NCI-H2196 (cell line): Measurements from ENCODE around the gene PDAP1.

Source experiments
- DNase-seq: peaks from one replicate; lab custom pipeline; 2025; ENCODE audit not compliant: unreplicated experiment; lab: John Stamatoyannopoulos, UW

Gene PDAP1

DNA sequence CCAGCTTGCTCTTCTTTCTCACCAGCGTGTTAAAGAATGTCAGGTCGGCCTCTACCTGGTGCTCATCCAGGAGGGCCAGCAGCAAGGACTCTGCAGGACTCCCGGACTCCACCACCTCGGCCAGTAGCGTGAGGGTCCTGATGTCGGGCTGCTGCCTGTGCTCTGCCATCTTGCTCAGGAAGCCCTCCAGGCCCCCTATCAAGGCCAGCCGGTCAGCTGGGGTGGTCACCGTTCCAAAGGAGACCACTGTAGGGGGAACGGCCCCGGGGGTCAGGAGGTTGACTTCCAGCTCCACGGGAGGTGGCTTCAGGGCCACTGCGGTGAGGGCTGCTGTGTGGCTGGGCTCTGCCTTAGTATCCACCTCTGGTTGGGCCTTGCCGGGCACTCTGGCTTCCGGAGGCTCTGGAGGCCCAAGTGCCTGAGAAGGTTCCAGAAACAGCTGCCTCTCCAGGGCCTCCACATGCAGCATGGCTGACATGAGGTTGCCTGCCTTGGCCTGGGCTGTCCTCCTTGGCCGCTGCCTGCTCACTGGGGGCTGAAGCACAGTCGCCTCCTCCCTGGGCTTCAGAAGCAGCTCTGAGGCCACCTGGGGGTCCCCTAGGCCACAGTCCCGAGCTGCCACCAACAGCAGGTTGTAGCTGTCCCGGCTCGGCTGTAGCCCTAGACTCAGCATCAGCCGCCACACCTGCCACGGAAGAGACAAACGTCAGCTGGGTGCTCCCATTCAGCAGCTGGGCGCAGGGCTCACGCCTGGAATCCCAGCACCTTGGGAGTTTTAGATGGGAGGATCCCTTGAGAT, 16.7 kb upstream of the PDAP1 start:
- no peak for DNase-seq

DNA sequence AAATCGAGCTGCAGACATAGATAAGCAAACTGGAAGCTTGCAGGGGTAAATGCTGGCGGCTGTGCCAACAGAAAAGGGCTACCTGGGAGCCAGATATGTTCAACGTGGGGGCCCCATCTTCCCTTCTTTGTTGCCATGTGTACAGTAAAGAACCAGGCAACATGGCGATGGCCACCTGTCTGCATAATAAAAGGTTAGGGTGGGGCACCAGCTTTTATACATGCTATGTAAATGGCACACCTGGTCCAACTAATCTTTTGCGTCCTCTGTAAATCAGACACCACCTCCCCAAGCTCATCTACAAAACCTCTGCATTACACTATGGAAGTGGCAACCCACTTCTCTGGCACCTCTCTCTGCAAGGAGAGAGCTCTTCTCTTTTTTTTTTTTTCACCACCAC, 14.2 kb upstream of the PDAP1 start:
- no peak for DNase-seq

DNA sequence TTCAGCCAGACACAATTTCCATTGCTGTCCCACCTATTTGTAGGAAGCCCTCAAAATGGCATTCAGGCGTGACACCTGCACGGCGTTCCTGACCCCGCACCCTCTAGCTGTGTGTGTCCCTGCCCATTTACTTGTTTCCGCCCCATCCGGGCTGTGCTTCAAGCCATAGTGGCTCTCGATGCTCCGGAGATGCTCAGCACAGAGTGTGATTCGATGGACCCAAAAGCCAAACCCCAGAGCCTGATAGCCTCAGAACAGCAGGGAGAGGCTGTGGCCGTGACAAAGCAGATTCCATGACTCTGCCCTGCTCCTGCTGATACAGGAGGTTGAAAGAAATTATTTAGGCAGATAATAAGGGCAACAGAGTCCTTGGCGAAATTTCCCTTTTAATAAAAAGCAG, 13.8 kb upstream of the PDAP1 start:
- DNase-seq, result no peak

DNA sequence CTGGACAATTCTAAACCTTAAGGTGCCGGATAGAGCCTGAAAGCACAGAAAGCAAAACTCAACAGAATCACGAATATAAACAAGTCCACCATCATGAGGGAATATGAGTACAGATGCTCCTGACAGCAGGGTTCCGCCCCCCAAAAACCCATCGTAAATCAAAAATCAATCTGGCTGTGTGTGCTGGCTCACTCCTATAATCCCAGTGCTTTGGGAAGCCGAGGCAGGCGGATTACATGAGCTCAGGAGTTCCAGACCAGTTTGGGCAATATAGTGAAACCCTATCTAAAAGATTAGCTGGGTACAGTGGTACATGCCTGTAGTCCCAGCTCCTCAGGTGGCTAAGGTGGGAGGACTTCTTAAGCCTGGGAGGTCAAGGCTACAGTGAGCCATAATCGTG, 12.6 kb upstream of the PDAP1 start:
- no peak for DNase-seq

DNA sequence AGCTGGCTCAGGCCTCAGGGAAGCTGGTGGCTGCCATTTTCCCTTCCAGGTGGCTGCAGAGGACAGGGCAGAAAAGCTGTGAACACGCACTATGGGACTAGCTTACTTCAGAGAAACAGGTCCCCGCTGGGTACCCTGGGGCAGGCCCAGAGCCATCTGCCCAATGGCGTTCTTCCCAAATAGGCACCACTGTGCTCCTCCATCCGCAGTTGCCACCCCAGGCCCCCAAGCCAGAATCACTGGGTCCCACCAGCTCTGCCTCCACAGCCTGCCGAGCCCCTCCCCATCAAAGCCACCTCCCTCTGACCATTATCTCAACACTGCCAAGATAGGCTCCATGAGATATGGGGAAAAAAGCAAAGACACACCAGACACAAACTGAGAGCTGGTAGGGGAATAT, 11.8 kb upstream of the PDAP1 start:
- DNase-seq, result no peak

DNA sequence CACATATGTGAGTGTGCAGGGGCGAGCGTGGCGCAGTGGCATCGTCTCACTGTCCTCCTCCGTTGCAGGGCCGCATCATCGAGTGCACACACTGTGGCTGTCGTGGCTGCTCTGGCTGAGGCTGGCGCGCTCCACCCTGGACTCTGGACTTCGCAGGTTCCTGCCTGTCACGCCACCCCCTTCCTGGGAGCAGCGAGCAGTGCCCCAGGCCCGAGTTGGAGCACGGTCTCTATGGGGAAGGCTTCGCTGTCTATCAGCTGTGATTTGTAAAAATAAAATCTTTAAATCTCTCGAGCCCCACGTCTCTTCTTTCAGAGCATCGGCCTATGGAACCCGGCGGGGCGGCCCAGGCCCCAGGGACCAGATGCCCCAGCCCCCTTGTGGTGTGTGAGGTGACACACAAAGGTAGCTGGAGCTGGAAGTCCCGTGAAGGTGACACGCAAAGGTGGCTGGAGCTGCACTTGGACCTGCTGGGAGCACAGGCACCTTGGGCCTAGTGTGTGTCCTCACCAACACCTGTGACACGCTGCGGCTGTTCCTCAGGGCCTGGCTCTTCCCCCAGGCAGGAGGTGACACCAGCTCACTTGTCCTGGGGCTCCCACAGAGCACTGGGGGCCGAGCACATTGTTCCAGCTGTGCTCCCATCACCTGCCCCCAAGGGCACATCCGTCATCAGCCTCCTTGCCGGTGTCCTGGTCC, 11.1 kb upstream of the PDAP1 start:
- DNase-seq, result no peak

DNA sequence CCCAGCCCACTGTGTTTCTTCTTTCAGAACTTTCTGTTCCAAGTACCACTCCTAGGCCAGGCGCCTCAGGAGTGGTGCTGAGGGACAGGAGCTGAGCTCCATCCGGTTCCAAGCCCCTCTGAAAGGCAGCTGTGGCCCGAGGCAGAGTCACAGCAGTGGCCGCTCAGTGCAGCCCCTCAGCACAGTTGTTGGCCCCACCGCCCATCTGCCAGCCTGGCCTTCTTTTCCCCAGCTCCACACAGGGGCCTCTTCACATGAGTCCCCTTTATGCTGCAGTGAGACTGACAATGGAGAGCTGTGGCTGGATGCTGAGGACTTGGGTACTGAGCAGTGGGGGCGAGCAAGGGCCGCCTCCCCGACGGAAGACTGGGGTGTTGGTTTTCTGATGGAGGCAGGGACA, 9.9 kb upstream of the PDAP1 start:
- DNase-seq, result no peak

DNA sequence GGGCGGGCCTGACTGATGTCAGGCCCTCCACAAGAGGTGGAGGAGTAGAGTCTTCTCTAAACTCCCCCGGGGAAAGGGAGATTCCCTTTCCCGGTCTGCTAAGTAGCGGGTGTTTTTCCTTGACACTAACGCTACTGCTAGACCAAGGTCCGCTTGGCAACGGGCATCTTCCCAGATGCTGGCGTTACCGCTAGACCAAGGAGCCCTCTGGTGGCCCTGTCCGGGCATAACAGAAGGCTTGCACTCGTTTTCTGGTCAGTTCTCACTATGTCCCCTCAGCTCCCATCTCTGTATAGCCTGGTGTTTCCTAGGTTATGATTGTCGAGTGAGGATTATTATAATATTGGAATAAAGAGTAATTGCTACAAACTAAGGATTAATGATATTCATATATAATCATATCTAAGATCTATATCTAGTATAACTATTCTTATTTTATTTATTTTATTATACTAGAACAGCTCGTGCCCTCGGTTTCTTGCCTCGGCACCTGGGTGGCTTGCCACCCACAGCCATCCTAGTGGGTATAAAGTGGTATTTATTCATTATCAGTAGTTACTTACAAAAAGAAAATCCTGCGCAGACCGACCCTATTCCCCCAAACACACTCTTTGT, 7.2 kb upstream of the PDAP1 start:
- DNase-seq, result peak; percentile 25

DNA sequence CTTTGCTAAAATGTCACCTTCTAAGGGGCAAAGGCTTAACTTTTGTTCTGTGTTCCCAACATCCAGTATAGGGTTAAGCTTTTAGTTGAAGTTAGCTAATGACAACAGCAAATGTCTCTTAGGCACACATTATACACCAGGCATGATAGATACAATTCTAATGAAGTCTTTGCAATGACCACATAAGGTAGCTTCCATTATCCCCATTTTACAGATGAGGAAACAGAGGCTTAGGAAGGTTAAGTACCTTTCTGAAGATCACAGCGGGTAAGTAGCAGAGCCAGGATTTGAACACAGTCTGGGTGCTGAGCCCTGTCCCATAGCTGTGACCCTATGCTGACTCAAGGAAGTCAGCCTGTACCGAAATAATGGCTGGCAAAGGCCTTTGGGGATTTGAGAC, 2.2 kb upstream of the PDAP1 start:
- no peak for DNase-seq

DNA sequence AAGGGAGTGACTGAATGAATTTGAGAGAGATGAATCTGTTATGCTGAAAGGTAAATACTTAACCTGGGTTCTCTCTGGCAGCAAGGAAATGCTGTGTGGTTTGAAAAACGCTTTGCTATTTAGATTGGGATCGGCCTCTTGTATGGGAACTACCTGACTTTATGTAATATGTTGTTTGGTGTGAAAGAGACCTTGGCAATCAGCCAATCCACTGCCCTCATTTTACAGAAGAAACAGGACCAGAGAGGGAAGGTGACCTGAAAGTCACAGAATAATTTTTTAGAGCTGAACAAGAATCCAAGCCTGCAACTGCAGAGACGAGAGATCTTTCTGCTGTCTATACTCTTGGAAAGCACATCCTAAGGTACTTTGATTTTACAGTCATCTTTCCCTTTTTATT, 1.4 kb upstream of the PDAP1 start:
- DNase-seq, result no peak

DNA sequence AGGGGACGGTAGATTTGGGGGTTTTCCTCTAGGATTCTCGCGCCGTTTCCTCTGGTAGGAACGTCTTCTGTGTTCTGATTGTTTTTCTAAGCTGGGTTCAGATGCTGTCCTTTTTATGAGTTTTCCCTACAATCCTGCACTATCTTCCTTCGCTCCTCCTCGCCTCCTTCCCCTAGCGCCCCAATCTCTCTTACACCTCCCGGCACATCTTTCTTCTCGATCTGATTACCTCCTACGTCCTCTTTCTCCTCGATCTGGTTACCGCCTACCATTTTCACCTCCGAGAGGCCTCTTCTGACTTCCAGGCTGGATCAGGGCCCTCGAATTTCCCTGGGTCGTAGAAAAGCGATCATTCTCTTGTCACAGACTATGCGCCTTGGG, 785 bp upstream of the PDAP1 start:
- DNase-seq, result no peak

DNA sequence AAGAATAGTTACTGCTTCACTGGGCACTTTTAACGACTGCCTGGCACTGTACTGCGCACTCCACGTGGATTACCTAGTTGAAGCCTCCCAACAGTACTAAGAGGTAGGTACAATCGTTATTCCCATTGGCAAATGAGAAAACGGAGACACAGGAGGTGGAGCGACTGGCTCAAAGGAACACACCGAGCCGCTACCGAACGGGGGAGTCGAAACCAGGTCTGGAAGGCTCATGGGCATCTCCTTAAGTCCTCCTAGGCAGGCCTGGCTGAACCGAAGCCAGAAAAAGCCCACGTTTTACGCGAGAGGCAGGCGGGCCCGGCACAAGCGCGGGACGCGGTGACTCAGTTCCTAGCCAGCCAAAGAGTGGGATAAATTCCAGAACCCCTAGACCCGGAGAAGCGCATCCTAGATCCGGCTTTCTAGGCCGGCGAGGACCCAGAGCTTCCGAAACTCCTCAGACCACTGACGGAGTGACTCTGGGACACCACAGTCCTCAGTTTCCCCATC, 472 bp downstream of the PDAP1 start:
- peak; percentile 39 for DNase-seq

DNA sequence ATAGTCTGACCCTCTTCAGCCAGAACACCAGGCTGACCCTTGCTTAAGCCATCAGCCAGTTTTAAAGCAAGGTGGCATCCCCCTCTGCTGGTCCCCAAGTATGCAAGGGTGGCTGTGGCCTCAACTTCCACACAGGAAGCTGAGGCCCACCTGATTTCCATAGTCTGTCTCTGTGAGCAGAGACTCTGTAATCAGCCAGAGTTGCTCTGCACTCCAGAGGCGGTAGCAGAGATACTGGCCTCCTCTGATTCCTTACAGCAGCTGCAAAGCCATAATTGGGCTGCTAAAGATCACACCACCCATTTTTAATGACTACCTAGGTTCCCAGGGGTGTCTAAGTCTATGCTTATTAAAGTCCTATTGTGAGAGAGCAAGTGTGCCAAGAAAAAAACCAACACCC, 1.8 kb downstream of the PDAP1 start:
- DNase-seq, result no peak

DNA sequence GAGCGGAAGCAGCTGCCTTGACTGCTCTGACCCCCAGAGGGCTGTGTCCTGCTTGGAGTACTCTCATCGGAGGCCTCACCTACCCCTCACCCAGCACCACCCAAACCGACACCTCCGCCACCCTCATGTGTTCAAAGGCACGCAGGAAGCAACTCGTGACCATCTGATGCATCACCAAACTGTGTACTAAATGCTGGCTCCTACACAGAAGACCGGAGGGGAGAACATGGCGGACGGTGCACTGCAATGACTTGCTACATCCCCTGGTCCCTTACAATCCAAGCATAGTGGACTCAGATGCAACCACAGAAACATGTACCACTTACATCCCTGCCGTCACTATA, 3.4 kb downstream of the PDAP1 start:
- DNase-seq, result no peak

DNA sequence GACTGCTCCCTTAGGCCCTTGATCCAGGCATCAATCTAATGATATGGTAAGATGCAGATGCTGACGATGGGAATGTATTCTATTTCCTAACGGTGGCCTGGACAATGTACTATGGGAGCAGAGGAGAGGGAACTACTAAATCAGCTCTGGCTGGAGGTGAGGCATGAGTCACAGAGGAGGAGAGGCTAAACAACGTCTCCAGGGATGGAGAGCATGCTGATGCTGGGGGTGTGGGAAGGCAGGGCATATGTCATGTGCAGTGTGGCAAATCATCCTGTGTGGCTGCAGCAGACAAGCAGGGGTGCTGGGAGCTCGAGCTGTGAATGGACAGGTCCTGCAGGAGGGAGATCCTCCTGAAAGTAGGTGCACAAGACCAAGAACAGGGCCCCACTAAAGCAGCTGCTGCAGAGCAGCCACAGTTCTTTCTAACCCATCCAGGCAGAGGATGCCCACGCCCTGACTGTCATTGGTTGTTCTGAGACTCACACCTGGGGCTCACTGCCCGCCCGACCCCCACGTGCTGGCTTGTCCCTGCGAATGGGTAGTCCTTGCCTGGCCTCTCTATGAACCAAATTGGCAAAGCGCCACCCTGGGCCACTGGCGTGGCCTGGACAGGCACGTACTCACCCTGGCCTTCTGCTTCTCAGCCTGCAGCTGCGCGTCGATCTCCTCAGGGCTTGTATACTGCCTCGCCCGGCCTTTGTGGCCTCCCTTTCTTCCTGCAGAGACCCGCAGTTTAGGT, 4.0 kb downstream of the PDAP1 start:
- DNase-seq, result no peak

DNA sequence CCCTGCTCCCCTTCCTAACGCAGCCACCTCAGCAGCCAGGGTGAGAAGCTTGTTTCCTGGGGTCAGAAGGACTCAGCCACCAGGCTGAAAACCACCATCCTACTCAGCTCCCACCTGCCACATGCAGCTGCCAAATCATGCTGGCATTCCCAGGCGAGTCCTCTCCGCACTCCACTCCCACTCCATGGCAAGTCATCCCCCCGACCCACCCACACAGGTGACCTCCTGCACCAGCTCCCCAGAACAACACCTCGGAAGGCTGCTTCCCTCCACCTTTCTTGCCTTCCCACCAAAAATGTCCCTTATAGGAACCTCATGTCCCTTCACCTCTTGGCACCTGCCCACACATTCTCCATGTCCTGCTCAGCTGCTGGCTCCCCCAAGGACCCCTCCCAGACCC, 4.6 kb downstream of the PDAP1 start:
- DNase-seq, result no peak

DNA sequence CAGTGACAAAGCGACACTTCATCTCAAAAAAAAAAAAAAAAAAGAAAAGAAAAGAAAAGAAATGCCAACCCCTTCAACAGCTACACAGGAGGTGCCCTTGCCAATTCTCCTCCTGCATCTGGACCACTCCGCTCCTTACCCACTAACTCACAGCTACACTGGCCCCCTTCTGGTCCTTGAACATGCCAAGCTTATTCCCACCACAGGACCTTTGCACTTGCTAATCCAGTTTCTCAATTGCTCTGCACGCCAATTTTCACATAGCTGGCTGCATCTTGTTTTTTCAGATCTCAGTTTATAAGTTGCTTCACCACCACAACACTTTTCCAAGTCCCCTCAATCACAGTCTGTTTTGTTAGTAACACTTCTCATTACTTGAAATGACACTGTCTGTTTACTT, 5.5 kb downstream of the PDAP1 start:
- no peak for DNase-seq

DNA sequence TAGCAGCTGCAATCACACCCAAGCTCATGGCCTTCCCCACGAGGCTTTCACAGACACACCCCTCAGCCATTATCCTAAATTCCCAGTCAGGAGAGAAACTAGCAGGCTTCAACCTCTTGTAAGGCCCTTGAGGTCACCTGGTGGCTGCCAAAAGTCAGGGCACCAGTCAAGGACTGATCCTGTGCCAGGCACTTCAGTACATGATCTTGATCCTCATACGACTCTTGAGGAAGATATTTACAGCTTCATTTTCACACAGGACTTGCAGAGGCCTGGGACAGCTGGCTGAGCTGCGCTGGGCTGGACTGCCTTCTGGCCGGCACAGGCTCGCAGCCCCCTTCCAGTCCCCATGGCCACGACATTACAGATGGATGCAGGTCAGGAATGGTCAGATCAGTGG, 8.8 kb downstream of the PDAP1 start:
- peak; percentile 15 for DNase-seq

DNA sequence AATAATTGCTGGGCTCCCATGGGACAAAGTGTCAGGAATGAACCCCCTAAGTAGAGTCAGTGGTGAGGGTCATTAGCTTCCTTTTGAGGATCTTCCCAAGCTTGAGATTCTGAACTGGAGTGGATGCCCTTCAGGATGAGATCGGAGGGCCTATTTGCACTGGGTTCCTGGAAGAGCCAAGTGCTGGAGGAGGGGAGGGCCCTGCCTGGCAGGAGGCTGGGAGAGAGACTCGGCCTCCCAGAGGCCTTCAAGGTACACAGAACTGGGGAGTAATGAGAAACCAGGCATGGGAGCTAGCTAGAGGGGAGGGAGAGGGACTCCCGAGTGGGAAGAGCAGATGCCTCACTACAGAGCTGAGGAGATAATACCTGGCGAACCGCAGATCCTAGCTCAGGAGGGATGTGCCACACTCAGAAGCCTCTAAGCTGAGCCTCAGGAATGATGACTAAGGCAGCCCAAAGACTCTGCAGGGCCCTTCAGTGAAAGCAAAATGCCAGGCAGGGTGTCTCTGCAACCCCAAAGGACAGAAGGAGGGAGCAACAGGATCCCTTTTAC, 9.4 kb downstream of the PDAP1 start:
- no peak for DNase-seq

DNA sequence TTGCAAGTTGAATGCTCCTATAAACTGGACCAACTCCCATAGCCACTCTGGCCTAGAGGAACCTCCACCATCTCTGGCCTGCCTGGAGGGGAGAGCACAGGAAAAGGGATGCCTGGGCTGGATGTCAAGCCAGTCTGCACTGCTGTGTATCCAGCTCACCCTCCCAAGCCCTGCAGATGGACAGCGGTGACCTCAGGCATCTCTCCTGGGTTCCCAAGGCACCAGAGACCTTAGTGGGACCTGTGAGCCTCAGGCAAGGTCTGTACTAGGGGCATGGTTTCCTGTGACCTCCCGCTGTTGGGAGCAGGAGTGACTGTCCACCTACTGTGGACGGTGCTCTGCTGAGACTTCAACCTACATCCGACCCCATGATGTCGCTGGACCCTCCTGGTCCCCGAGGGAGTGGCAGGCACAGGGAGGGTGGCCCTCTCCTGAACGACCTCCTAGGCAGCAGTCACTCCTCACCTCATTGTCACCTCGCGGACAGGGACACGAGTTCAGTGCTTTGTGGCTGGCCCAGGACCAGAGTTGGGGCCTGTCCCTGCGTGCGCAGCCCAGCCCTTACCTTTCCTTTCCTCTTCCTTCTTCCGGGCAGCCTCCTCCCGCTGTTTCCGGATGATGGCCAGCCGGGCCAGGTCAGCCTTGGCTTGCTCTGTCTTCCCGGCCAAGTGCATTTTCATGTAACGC, 11.0 kb downstream of the PDAP1 start:
- no peak for DNase-seq
